ENCODE results near the gene LCK.

LCK gene

DNA sequence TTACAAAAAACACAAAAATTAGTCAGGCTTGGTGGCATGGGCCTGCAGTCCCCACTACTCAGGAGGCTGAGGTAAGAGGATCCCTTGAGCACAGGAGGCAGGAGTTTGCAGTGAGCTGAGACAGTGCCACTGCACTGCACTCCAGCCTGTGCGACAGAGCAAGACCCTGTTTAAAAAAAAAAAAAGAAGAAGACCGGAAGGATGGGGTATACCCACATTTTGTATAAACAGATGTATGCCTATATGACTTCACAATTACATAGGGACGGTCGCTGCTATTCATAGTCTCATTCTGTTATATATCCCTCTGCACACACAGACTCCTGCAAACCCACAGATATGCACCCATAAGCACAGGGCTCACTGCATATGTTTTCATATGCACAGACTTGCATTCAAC lies 12.7 kb downstream of the LCK start:
- TF ChIP-seq, protein P1, sequence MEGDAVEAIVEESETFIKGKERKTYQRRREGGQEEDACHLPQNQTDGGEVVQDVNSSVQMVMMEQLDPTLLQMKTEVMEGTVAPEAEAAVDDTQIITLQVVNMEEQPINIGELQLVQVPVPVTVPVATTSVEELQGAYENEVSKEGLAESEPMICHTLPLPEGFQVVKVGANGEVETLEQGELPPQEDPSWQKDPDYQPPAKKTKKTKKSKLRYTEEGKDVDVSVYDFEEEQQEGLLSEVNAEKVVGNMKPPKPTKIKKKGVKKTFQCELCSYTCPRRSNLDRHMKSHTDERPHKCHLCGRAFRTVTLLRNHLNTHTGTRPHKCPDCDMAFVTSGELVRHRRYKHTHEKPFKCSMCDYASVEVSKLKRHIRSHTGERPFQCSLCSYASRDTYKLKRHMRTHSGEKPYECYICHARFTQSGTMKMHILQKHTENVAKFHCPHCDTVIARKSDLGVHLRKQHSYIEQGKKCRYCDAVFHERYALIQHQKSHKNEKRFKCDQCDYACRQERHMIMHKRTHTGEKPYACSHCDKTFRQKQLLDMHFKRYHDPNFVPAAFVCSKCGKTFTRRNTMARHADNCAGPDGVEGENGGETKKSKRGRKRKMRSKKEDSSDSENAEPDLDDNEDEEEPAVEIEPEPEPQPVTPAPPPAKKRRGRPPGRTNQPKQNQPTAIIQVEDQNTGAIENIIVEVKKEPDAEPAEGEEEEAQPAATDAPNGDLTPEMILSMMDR (conservative IDR thresholded peaks at IDR 0.05; ENCODE audit: control insufficient read depth, insufficient read depth, low read depth, low read length): no peak
- H3K4me3 ChIP-seq (ENCODE audit: control insufficient read depth, low read depth, low read length): no peak overlapping the region
- DNase-seq (ENCODE audit: low read depth): no peak

DNA sequence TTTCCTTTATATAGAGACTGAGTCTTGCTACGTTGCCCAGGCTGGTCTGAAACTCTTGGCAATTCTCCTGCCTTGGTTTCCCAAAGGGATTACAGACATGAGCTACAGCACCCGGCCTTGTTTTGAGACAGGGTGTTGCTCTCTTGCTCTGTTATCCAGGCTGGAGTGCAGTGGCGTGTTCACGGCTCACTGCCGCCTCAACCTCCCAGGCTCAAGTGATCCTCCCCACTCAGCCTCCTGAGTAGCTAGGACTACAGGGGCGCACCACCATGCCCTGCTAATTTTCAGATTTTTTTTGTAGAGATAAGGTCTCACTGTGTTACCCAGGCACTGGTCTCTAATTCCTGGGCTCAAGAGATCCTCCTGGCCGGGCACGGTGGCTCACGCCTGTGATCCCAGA lies 14.8 kb downstream of the LCK start:
- DNase-seq (ENCODE audit: low read depth): no peak
- TF ChIP-seq, protein P1 (conservative IDR thresholded peaks at IDR 0.05; ENCODE audit: control insufficient read depth, insufficient read depth, low read depth, low read length): no peak
- H3K4me3 ChIP-seq (ENCODE audit: control insufficient read depth, low read depth, low read length): no peak overlapping the region

DNA sequence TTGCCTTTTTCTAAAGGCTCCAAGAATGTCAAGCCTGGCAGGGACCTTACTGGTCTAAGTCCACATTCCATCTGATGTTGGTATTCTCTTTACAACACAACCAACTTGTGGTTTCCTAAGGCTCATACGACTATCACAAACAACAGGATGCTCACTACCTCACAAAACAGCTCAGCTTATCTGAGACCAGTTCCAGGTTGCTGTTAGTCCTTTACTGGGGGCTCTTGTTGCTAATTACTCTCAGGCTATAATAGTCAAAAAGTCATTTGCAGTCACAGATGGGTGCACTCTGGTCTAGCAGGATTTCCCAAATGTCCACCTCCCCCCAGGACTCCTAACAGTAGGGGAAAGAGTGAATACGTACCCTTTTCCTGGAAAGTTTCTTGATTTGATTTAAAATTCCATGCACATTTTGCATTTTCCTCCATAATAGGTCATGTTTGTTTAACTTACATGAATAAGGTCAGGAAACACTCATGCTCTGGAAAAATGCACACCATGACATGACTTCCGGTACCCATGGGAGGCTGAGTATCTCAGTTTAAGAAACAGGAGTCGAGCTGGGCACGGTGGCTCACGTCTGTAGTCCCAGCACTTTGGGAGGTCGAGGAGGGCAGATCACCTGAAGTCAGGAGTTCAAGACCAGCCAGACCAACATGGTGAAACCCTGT lies 16.0 kb downstream of the LCK start:
- TF ChIP-seq, protein P1 (conservative IDR thresholded peaks at IDR 0.05; ENCODE audit: control insufficient read depth, insufficient read depth, low read depth, low read length): no peak
- no peak overlapping the region for H3K4me3 ChIP-seq (ENCODE audit: control insufficient read depth, low read depth, low read length)
- peak; percentile 15 for DNase-seq (ENCODE audit: low read depth)

DNA sequence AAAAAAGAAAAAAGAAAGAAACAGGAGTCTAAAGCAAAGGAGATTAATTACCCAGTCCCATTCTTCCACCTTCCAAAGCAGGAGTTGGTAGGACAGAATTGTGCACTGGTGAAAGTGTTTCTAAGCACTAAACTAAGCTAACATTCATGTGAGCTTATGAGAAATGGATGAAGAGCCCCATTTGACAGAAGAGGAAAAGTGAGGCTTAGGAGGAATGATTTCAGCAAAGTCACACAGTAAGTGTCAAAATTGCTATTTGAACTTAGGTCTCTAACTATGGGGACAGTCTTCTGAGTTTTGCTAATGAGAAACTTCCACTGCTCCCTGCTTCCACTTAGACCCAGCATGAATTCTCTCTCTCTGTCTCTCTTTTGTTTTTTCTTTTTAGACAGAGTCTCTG lies 18.7 kb downstream of the LCK start:
- TF ChIP-seq, protein P1 (conservative IDR thresholded peaks at IDR 0.05; ENCODE audit: control insufficient read depth, insufficient read depth, low read depth, low read length): no peak
- no peak overlapping the region for H3K4me3 ChIP-seq (ENCODE audit: control insufficient read depth, low read depth, low read length)
- DNase-seq (ENCODE audit: low read depth): no peak

DNA sequence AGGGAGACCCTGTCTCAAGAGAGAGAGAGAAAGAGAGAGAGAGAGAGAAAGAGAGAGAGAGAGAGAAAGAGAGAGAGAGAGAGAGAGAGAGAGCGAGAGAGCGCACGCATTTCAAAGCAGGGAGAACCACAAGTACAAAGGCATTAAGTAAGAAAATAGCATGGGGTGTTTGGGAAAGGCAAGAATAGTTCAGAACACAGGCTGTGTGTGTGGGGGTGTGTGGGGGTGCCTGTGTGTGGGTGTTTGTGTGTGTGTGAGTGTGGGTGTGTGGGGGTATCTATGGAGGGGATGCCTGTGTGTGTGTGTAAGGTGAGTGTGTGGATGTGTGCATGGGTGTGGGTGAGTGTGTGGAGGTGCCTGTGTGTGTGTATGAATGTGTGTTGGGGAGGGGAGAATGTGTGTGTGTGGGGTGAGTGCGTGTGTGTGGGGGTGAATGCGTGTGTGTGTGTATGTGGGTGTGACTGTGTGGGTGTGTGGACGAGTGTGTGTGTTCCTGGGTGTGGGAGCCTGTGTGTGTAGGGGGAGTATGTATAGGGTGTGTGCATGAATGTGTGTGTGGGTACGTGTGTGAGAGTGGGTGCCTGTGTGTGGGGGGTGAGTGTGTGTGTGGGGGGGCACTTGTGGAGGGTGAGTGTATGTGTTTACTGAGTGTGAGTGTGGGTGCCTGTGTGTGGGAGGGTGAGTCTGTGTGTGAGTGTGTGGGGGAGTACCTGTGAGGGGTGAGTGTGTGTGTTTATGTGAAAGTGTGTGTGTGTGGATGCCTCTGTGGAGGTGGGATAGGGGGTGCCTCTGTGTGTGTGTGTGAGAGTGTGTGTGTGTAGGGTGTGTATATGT lies 21.7 kb downstream of the LCK start:
- no peak for DNase-seq (ENCODE audit: low read depth)
- TF ChIP-seq, protein P1 (conservative IDR thresholded peaks at IDR 0.05; ENCODE audit: control insufficient read depth, insufficient read depth, low read depth, low read length): no peak
- H3K4me3 ChIP-seq (ENCODE audit: control insufficient read depth, low read depth, low read length): no peak overlapping the region

DNA sequence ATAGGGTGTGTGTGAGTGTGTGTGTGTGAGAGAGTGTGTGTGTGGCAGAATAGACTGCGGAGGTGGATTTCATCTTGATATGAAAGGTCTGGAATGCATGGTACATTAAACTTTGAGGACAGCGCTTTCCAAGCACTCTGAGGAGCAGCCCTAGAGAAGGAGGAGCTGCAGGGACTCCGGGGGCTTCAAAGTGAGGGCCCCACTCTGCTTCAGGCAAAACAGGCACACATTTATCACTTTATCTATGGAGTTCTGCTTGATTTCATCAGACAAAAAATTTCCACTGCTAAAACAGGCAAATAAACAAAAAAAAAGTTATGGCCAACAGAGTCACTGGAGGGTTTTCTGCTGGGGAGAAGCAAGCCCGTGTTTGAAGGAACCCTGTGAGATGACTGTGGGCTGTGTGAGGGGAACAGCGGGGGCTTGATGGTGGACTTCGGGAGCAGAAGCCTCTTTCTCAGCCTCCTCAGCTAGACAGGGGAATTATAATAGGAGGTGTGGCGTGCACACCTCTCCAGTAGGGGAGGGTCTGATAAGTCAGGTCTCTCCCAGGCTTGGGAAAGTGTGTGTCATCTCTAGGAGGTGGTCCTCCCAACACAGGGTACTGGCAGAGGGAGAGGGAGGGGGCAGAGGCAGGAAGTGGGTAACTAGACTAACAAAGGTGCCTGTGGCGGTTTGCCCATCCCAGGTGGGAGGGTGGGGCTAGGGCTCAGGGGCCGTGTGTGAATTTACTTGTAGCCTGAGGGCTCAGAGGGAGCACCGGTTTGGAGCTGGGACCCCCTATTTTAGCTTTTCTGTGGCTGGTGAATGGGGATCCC lies 22.5 kb downstream of the LCK start:
- TF ChIP-seq, protein P1 (conservative IDR thresholded peaks at IDR 0.05; ENCODE audit: control insufficient read depth, insufficient read depth, low read depth, low read length): no peak
- no peak overlapping the region for H3K4me3 ChIP-seq (ENCODE audit: control insufficient read depth, low read depth, low read length)
- no peak for DNase-seq (ENCODE audit: low read depth)

All from fibroblast of mammary gland (primary cell).